ENCODE data around the gene C1orf116. TPM values are rescaled to one million over a fixed set of nuclear protein-coding genes. Genes with fewer than 3 reads are reported as not detected.
A peak's percentile ranks its signal among the peaks of the same experiment; 100 is the strongest.

C1orf116 gene
- total and polyA plus RNA-seq, 10 of the 15 experiments (the other 5 are each of a cell fraction or from before 2014, with no cell fraction given), result 0.01 to 0.08 TPM; not detected in 8

- no peak for TF ChIP-seq FOS (IDR thresholded peaks at IDR 0.05; ENCODE audit: borderline replicate concordance, extremely low read depth, insufficient read length)
- no peak for TF ChIP-seq FOXK2 (IDR thresholded peaks at IDR 0.05)
- no peak for TF ChIP-seq BCLAF1 (IDR thresholded peaks at IDR 0.05)
- no peak for TF ChIP-seq ZNF274 (IDR thresholded peaks at IDR 0.05; ENCODE audit: insufficient read depth, insufficient read length)
- TF ChIP-seq CEBPB (IDR thresholded peaks at IDR 0.05; ENCODE audit: borderline replicate concordance in 1 of 2, low read depth in 2 of 2, low read length in 2 of 2), result no peak
- TF ChIP-seq ASH2L (IDR thresholded peaks at IDR 0.05; ENCODE audit: borderline replicate concordance, low read depth), result peak; percentile 62; the same call in 1 of the 2 replicates
- TF ChIP-seq MXI1 (IDR thresholded peaks at IDR 0.05; ENCODE audit: low read depth, low read length), result no peak; the same call in 1 of the 2 replicates
- TF ChIP-seq RAD21 (IDR thresholded peaks at IDR 0.05; ENCODE audit: insufficient read depth, low read depth, low read length), result no peak
- no peak for TF ChIP-seq ESRRA (IDR thresholded peaks at IDR 0.05; ENCODE audit: low read length)
- TF ChIP-seq, protein P1, sequence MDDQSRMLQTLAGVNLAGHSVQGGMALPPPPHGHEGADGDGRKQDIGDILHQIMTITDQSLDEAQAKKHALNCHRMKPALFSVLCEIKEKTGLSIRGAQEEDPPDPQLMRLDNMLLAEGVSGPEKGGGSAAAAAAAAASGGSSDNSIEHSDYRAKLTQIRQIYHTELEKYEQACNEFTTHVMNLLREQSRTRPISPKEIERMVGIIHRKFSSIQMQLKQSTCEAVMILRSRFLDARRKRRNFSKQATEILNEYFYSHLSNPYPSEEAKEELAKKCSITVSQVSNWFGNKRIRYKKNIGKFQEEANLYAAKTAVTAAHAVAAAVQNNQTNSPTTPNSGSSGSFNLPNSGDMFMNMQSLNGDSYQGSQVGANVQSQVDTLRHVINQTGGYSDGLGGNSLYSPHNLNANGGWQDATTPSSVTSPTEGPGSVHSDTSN (IDR thresholded peaks at IDR 0.05; ENCODE audit: insufficient replicate concordance, low read depth, low read length), result no peak
- no peak for TF ChIP-seq TCF3 (IDR thresholded peaks at IDR 0.05; ENCODE audit: borderline replicate concordance, insufficient read depth, low read depth, low read length)
- TF ChIP-seq JUNB (IDR thresholded peaks at IDR 0.05), result no peak
- TF ChIP-seq FOXM1 (IDR thresholded peaks at IDR 0.05; ENCODE audit: low read depth, low read length), result no peak
- TF ChIP-seq STAT3 (IDR thresholded peaks at IDR 0.05; ENCODE audit: low read depth, low read length), result no peak
- peak; percentile 54; the same call in 1 of the 2 replicates for TF ChIP-seq RUNX3 (IDR thresholded peaks at IDR 0.05; ENCODE audit: low read length)
- peak; percentile 60; the same call in 1 of the 2 replicates for TF ChIP-seq GATAD2B (conservative IDR thresholded peaks at IDR 0.05; ENCODE audit: low read depth)
- TF ChIP-seq MLLT1 (IDR thresholded peaks at IDR 0.05), result no peak
- no peak for TF ChIP-seq GABPA (IDR thresholded peaks at IDR 0.05; ENCODE audit: low read depth)
- TF ChIP-seq ZNF207 (IDR thresholded peaks at IDR 0.05; ENCODE audit: borderline replicate concordance), result peak; percentile 57; the same call in 1 of the 2 replicates
- no peak for TF ChIP-seq NR2C2 (IDR thresholded peaks at IDR 0.05; ENCODE audit: borderline replicate concordance, control insufficient read depth, insufficient read length, low read depth)
- TF ChIP-seq REST (IDR thresholded peaks at IDR 0.05; ENCODE audit: low read depth, low read length), result no peak
Observed at GRCh38 chr1:207050480-207051190, 18.1 kb upstream of the C1orf116 start (continued).
